HCT116 (cell line): ENCODE results near the gene EGLN3. TPM values are rescaled to one million over a fixed set of nuclear protein-coding genes. Genes with fewer than 3 reads are reported as not detected.

Source experiments
- ATAC-seq: fragments of 200-7000 bp; cut with Tn5 transposase; 2 replicates; pipeline ENCODE4 v1.9.1; 2020; ENCODE audit warnings: mild to moderate bottlenecking, moderate library complexity
- BruUV-seq: library from RNA; stranded (reverse); fragments of 400-500 nt; replicated peaks from 2 replicates; lab custom pipeline; 2021; lab: Mats Ljungman, UMichigan
- CTCF ChIA-PET: fragments of 300-600 bp; sonication (Branson Sonifier 250); formaldehyde crosslinking; loops from one replicate; lab custom pipeline; 2021; ENCODE audit warnings: antibody characterized with exemption; lab: Charles Lee
- POLR2A ChIA-PET: fragments of 300-600, 350-600 bp; sonication (Branson Sonifier 250); formaldehyde crosslinking; loops from one replicate; lab custom pipeline; 2021; ENCODE audit warnings: antibody characterized with exemption; lab: Charles Lee
- RAD21 ChIA-PET, 2 experiments: fragments of 300-600 bp; sonication (Branson Sonifier 250); formaldehyde crosslinking; loops; one replicate each; lab custom pipeline; 2023; ENCODE audit warnings: low total read pairs in 2 of 2; ENCODE audit not compliant: uncharacterized antibody in 2 of 2, unreplicated experiment in 2 of 2, low non-redundant PET in 1 of 2; lab: Charles Lee
- DNase-seq: peaks from one replicate; pipeline ENCODE4 v3.0.0-alpha.2; 2010; ENCODE audit warnings: low read depth, low spot score
- H2AFZ ChIP-seq: fragments of 200-600 bp; shearing (Covaris generic), sonication (generic); 2 replicates; pipeline ENCODE4 v1.6.1; 2017; ENCODE audit warnings: low read depth, mixed run types, mixed read lengths, antibody characterized with exemption, low read length; ENCODE audit not compliant: poor library complexity, severe bottlenecking
- H3K27ac ChIP-seq: 2 replicates; pipeline ENCODE4 v1.5.1; 2012; ENCODE audit warnings: low read depth, low read length
- H3K27me3 ChIP-seq: fragments of 200-600 bp; sonication (generic); 2 replicates; pipeline ENCODE4 v1.6.1; 2016; ENCODE audit warnings: mixed run types, low read length, mixed read lengths; ENCODE audit not compliant: insufficient read depth
- H3K36me3 ChIP-seq, 2 experiments: fragments of 200-500 bp in 1 of 2; fragments of 200-600 bp in 1 of 2; sonication (Bioruptor generic) in 1 of 2; sonication (generic) in 1 of 2; 2 replicates each; pipeline versions ENCODE4 v1.5.1 to v1.6.1; 2014 to 2016; ENCODE audit warnings: low read length in 2 of 2, inconsistent platforms in 1 of 2, mixed read lengths in 1 of 2, mixed run types in 1 of 2; ENCODE audit not compliant: insufficient read depth in 2 of 2, control insufficient read depth in 1 of 2
- H3K4me1 ChIP-seq, 2 experiments: fragments of 200-600 bp in 1 of 2; sonication (generic) in 1 of 2; 2 replicates each; pipeline versions ENCODE4 v1.5.1 to v1.6.1; 2012 to 2017; ENCODE audit warnings: low read length in 2 of 2, inconsistent platforms in 1 of 2, mild to moderate bottlenecking in 1 of 2, mixed read lengths in 1 of 2, mixed run types in 1 of 2, moderate library complexity in 1 of 2; ENCODE audit not compliant: insufficient read depth in 2 of 2, control insufficient read depth in 1 of 2
- H3K4me2 ChIP-seq: fragments of 200-600 bp; sonication (generic); 2 replicates; pipeline ENCODE4 v1.6.1; 2017; ENCODE audit warnings: mixed run types, low read length, mixed read lengths
- H3K4me3 ChIP-seq, 2 experiments: fragments of 200-600 bp in 1 of 2; sonication (generic) in 1 of 2; replicated peaks in 1 of 2; 2 replicates each; pipeline ENCODE4 v1.5.1; 2011 to 2016; ENCODE audit warnings: low read length in 2 of 2, control low read depth in 1 of 2, low read depth in 1 of 2, mild to moderate bottlenecking in 1 of 2, mixed read lengths in 1 of 2, mixed run types in 1 of 2
- H3K79me2 ChIP-seq: fragments of 200-600 bp; sonication (generic); 2 replicates; pipeline ENCODE4 v1.6.1; 2017; ENCODE audit warnings: mild to moderate bottlenecking, mixed run types, low read length, moderate library complexity, mixed read lengths; ENCODE audit not compliant: insufficient read depth
- H3K9ac ChIP-seq: fragments of 200-600 bp; sonication (generic); 2 replicates; pipeline ENCODE4 v1.6.1; 2016; ENCODE audit warnings: low read length, mixed read lengths
- H3K9me2 ChIP-seq: fragments of 200-600 bp; sonication (generic), shearing (Covaris generic); 2 replicates; pipeline ENCODE4 v1.6.1; 2017; ENCODE audit warnings: mixed run types, mild to moderate bottlenecking, moderate library complexity; ENCODE audit not compliant: insufficient read depth
- H3K9me3 ChIP-seq, 2 experiments: fragments of 200-500 bp in 1 of 2; fragments of 200-600 bp in 1 of 2; sonication (Bioruptor generic) in 1 of 2; sonication (generic) in 1 of 2; 2 replicates each; pipeline ENCODE4 v1.6.1; 2014 to 2017; ENCODE audit warnings: low read length in 2 of 2, mixed read lengths in 2 of 2, inconsistent platforms in 1 of 2, low read depth in 1 of 2, mild to moderate bottlenecking in 1 of 2, mixed run types in 1 of 2, moderate library complexity in 1 of 2; ENCODE audit not compliant: control insufficient read depth in 1 of 2, insufficient read depth in 1 of 2
- H4K20me1 ChIP-seq: fragments of 200-600 bp; sonication (generic), shearing (Covaris generic); 2 replicates; pipeline ENCODE4 v1.6.1; 2017; ENCODE audit warnings: mixed run types, mild to moderate bottlenecking, moderate library complexity; ENCODE audit not compliant: insufficient read depth
- CBX3 ChIP-seq: IDR thresholded peaks from 2 replicates; pipeline ENCODE4 v1.6.1; 2012; ENCODE audit warnings: low read depth
- EZH2 ChIP-seq: fragments of 200-600 bp; sonication (generic); IDR thresholded peaks from 2 replicates; pipeline ENCODE4 v1.6.1; 2017; ENCODE audit warnings: antibody characterized with exemption, mixed run types
- EZH2phosphoT487 ChIP-seq: fragments of 200-600 bp; IDR thresholded peaks from 2 replicates; pipeline ENCODE4 v1.6.1; 2018; ENCODE audit warnings: antibody characterized with exemption, borderline replicate concordance
- MAX ChIP-seq: IDR thresholded peaks from 2 replicates; pipeline ENCODE4 v1.6.1; 2012
- POLR2A ChIP-seq: IDR thresholded peaks from 2 replicates; pipeline ENCODE4 v1.7.0; 2011; ENCODE audit warnings: borderline replicate concordance; ENCODE audit not compliant: insufficient read depth, insufficient read length; ENCODE audit errors: extremely low read depth
- POLR2AphosphoS5 ChIP-seq: IDR thresholded peaks from 2 replicates; pipeline ENCODE4 v1.6.1; 2011; ENCODE audit warnings: mild to moderate bottlenecking, low read depth, low read length, moderate library complexity
- SP1 ChIP-seq: IDR thresholded peaks from 2 replicates; pipeline ENCODE4 v1.6.1; 2012; ENCODE audit warnings: low read depth
- SRF ChIP-seq: IDR thresholded peaks from 2 replicates; pipeline ENCODE4 v1.6.1; 2012; ENCODE audit warnings: low read depth
- YY1 ChIP-seq: IDR thresholded peaks from 2 replicates; pipeline ENCODE4 v1.6.1; 2011; ENCODE audit warnings: low read length, low read depth, moderate library complexity, mild to moderate bottlenecking; ENCODE audit not compliant: insufficient replicate concordance; ENCODE audit errors: extremely low read depth
- ZBTB33 ChIP-seq: IDR thresholded peaks from 2 replicates; pipeline ENCODE4 v1.6.1; 2011; ENCODE audit warnings: mild to moderate bottlenecking, low read length, moderate library complexity; ENCODE audit not compliant: insufficient replicate concordance; ENCODE audit errors: extremely low read depth
- ZFX ChIP-seq: fragments of 450-650 bp; IDR thresholded peaks from 2 replicates; pipeline ENCODE4 v1.6.1; 2017
- ZNF274 ChIP-seq: fragments of 200-500 bp; sonication (Bioruptor generic); IDR thresholded peaks from 2 replicates; pipeline ENCODE4 v1.6.1; 2014; ENCODE audit warnings: mild to moderate bottlenecking, low read depth, low read length, inconsistent platforms
- intact Hi-C: fragments of 100-400 bp; cut with micrococcal nuclease; formaldehyde crosslinking; loops from 2 replicates; pipeline ENCODE4 v1.10.0; 2022
- total RNA-seq: library from RNA; stranded (reverse); gene quantifications from one replicate; pipeline ENCODE4 v1.2.1, GENCODE V29; 2021; ENCODE audit not compliant: unreplicated experiment

The EGLN3 gene
- total RNA-seq, 1 experiment from 2014 or later, result 13.6 TPM

- TF ChIP-seq SRF, result no peak
- TF ChIP-seq ZFX, result no peak
- no peak for TF ChIP-seq EZH2phosphoT487
Measured at GRCh38 chr14:33979613-33980276, 28.9 kb upstream of the EGLN3 start (continued).

GRCh38 chr14:33978892-33979612 is 28.2 kb upstream of the EGLN3 start:
- no peaks in the 10 kb centered on the region for H3K79me2 ChIP-seq
- H3K27me3 ChIP-seq, result no peaks in the 10 kb centered on the region
- DNase-seq (no peak), ATAC-seq (no peak)
- CTCF ChIA-PET, result no interaction called here
- no peaks in the 10 kb centered on the region for H4K20me1 ChIP-seq
- H3K9ac ChIP-seq, result no peak overlapping the region
- TF ChIP-seq ZNF274 (no peak), EZH2 (no peak), ZBTB33 (no peak), SP1 (no peak), MAX (no peak), POLR2AphosphoS5 (no peak), POLR2A (no peak), ZFX (no peak), CBX3 (no peak), YY1 (no peak)
- no peak overlapping the region for H3K4me3 ChIP-seq
- no peaks in the 10 kb centered on the region for H3K36me3 ChIP-seq
- H3K4me1 ChIP-seq, result no peaks in the 10 kb centered on the region
- no peaks in the 10 kb centered on the region for H3K9me3 ChIP-seq
- H2AFZ ChIP-seq, result no peak overlapping the region
- no peaks in the 10 kb centered on the region for H3K9me2 ChIP-seq
- BruUV-seq, result no TSS peak
- RAD21 ChIA-PET, result no interaction called here
- intact Hi-C loops, result no loop called here
- no peak overlapping the region for H3K27ac ChIP-seq
- POLR2A ChIA-PET, result no interaction called here
- H3K4me2 ChIP-seq, result no peak overlapping the region
